Mucosa of stomach (tissue), 1 donor: ENCODE measurements around the gene BAIAP2L2.

Source experiments
- H3K27me3 ChIP-seq: one replicate; pipeline ENCODE4 v1.7.0; 2013; ENCODE audit warnings: mild to moderate bottlenecking, low read length; ENCODE audit not compliant: control insufficient read depth, insufficient read depth
- H3K36me3 ChIP-seq: one replicate; pipeline ENCODE4 v1.7.0; 2013; ENCODE audit warnings: low read length; ENCODE audit not compliant: control insufficient read depth, insufficient read depth
- H3K4me1 ChIP-seq: one replicate; pipeline ENCODE4 v1.7.0; 2013; ENCODE audit warnings: mild to moderate bottlenecking, low read length; ENCODE audit not compliant: control insufficient read depth, insufficient read depth
- H3K4me3 ChIP-seq: one replicate; pipeline ENCODE4 v1.7.0; 2013; ENCODE audit warnings: low read length
- H3K9ac ChIP-seq: one replicate; pipeline ENCODE4 v1.7.0; 2013; ENCODE audit warnings: mild to moderate bottlenecking, low read length, moderate library complexity
- H3K9me3 ChIP-seq: one replicate; pipeline ENCODE4 v1.7.0; 2013; ENCODE audit warnings: mild to moderate bottlenecking, low read length, moderate library complexity; ENCODE audit not compliant: control insufficient read depth
- donor health status: Pancreatic carcinoma.

BAIAP2L2 gene

GRCh38 chr22:38138961-38139360 lies 28.5 kb upstream of the BAIAP2L2 start:
- Histone ChIP-seq H3K4me1 (peaks cover 4% of the 10 kb centered on the region), H3K27me3 (no peaks in the 10 kb centered on the region), H3K36me3 (peaks cover 6% of the 10 kb centered on the region), H3K9ac (no peak overlapping the region), H3K9me3 (no peaks in the 10 kb centered on the region), H3K4me3 (no peak overlapping the region)

DNA sequence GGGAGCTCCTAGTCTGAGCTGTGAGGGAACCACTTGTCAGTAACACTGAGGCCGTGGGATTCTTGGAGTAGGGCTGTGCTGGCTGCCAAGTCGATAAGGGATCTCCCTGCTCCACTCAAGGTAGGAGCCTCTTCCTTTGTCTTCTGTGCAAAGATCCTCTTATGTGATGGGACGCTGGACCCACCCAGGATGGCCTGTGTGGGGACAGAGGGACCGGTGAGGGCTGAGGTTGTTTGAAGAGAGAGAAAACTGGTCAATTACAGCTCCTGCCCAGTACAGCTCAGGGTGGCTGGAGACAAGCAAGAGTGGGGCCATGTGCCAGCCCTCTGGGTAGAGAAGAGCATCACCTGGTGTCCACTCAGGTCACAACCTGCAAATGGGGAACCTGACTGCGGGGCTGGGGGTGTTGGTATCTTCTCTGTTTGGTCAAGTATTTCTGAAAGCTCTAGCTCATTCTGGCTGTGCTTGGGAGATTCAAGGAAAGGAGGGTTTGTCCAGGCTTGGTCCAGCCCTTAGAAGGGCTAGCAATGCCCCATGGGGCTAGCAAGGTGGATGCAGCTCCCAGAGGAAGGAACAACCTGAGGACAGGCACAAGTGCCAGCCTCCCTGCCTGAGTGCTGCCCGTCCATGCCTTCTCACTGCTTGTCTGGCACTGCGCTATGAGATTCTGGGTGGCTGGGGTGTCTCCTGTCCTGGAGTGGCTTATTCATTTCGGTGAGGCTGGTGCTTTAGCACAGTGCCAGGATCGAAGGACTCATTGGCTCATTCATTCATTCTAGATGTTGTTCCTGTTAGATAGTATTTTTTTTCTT lies 27.6 kb upstream of the BAIAP2L2 start:
- Histone ChIP-seq H3K27me3 (no peaks in the 10 kb centered on the region), H3K36me3 (peaks cover 5% of the 10 kb centered on the region), H3K9me3 (no peaks in the 10 kb centered on the region), H3K4me3 (no peak overlapping the region), H3K4me1 (peaks cover 4% of the 10 kb centered on the region), H3K9ac (no peak overlapping the region)

DNA sequence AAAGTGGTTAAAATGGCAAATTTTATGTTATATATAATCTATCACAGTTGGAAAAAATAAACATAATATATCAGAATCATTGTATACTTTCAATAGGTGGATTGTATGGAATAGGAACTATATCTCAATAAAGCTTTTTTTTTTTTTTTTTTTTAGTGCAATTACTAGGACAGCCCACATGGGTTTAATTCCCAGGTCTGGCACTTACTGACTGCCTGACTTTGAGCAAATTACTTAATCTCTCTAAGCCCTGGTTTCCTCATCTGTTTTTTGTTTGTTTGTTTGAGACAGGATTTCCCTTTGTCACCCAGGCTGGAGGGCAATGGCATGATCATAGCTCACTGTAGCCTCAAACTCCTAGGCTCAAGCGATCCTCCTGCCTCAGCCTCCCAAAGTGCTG lies 26.1 kb upstream of the BAIAP2L2 start:
- H3K9me3 ChIP-seq = no peaks in the 10 kb centered on the region
- no peaks in the 10 kb centered on the region for H3K27me3 ChIP-seq
- peaks cover 4% of the 10 kb centered on the region for H3K4me1 ChIP-seq
- H3K4me3 ChIP-seq = no peak overlapping the region
- H3K9ac ChIP-seq = no peak overlapping the region
- no peaks in the 10 kb centered on the region for H3K36me3 ChIP-seq

DNA sequence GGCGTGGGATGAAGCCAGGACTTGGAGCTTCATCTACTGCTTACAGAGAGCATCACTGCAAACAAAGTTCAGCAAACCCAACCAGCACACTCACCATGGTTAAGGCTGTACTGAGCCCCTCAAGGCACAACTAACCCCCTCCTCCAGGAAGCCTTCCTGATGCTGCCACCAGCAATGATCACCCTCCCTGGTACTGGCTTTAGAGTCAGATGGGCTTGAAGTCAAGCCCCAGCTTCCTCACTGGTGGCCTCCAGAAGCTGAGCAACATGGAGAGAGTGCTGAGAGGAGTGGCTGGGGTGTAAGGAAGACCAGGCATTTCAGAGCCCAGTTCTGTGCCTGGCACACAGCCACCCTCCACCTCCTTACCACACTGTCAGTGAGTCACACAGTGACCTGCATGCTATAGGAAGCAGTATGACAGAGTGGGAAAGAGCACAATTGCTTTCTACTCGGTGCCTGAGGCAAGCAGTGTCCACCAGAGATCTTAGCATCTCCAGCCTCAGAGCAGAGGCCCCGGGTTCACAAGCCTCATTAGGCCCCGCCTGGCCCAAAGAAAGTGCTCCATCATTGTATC lies 24.7 kb upstream of the BAIAP2L2 start:
- no peaks in the 10 kb centered on the region for H3K36me3 ChIP-seq
- no peak overlapping the region for H3K4me3 ChIP-seq
- peaks cover 4% of the 10 kb centered on the region for H3K4me1 ChIP-seq
- H3K27me3 ChIP-seq = no peaks in the 10 kb centered on the region
- no peaks in the 10 kb centered on the region for H3K9me3 ChIP-seq
- H3K9ac ChIP-seq = no peak overlapping the region

GRCh38 chr22:38133331-38133730 lies 22.8 kb upstream of the BAIAP2L2 start:
- H3K4me3 ChIP-seq = no peak overlapping the region
- H3K9ac ChIP-seq = no peak overlapping the region
- no peaks in the 10 kb centered on the region for H3K27me3 ChIP-seq
- H3K36me3 ChIP-seq = no peaks in the 10 kb centered on the region
- peaks cover 4% of the 10 kb centered on the region for H3K4me1 ChIP-seq
- H3K9me3 ChIP-seq = no peaks in the 10 kb centered on the region

DNA sequence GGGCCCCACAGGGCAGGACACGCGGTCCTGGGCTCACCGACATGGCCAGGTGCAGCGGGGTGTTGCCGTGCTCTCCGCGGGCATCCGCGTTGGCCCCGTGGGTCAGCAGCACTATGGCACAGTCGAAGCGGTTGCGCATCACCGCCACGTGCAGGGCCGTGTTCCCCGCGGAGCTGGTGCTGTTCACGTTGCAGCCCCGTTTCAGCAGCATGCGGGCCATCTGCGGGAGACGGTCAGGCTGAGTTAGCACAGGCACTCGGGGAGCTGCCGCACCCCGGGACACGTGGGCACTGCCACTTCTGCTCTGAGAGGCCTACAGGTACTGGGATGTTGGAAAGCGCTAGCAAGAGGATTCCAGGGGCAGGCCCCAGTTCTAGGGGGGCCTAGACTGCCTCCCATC lies 22.3 kb upstream of the BAIAP2L2 start:
- H3K4me1 ChIP-seq = peaks cover 4% of the 10 kb centered on the region
- H3K4me3 ChIP-seq = no peak overlapping the region
- H3K9me3 ChIP-seq = no peaks in the 10 kb centered on the region
- H3K9ac ChIP-seq = no peak overlapping the region
- no peaks in the 10 kb centered on the region for H3K36me3 ChIP-seq
- no peaks in the 10 kb centered on the region for H3K27me3 ChIP-seq

GRCh38 chr22:38132136-38132535 lies 21.7 kb upstream of the BAIAP2L2 start:
- Histone ChIP-seq H3K36me3 (no peaks in the 10 kb centered on the region), H3K4me3 (no peak overlapping the region), H3K27me3 (no peaks in the 10 kb centered on the region), H3K9ac (no peak overlapping the region), H3K4me1 (peaks cover 4% of the 10 kb centered on the region), H3K9me3 (no peaks in the 10 kb centered on the region)

GRCh38 chr22:38131399-38131798 lies 20.9 kb upstream of the BAIAP2L2 start:
- Histone ChIP-seq H3K9ac (no peak overlapping the region), H3K4me3 (no peak overlapping the region), H3K4me1 (peaks cover 4% of the 10 kb centered on the region), H3K9me3 (no peaks in the 10 kb centered on the region), H3K27me3 (no peaks in the 10 kb centered on the region), H3K36me3 (no peaks in the 10 kb centered on the region)

GRCh38 chr22:38129856-38130255 lies 19.4 kb upstream of the BAIAP2L2 start:
- Histone ChIP-seq H3K9me3 (no peaks in the 10 kb centered on the region), H3K36me3 (no peaks in the 10 kb centered on the region), H3K27me3 (no peaks in the 10 kb centered on the region), H3K4me1 (no peaks in the 10 kb centered on the region), H3K9ac (no peak overlapping the region), H3K4me3 (no peak overlapping the region)

DNA sequence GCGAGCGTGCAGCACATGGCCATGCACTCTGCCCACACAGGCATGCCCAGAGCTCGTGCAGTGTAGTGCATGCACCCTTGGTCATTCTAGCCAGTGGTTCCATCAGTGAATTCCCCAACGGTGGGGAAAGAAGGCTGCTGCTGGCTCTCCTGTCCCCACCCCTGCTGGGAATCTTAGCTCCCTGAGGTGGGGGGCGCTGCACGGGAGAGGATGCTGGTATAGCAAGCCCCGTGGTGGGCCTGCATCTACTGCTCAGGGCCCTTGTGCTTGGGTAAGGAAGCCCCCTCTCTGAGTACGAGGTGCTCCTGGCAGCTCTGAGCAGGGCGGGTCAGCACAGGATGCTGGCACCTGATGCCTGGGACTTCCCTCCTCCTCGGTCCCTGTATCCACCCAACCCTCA lies 18.5 kb upstream of the BAIAP2L2 start:
- H3K36me3 ChIP-seq = no peaks in the 10 kb centered on the region

DNA sequence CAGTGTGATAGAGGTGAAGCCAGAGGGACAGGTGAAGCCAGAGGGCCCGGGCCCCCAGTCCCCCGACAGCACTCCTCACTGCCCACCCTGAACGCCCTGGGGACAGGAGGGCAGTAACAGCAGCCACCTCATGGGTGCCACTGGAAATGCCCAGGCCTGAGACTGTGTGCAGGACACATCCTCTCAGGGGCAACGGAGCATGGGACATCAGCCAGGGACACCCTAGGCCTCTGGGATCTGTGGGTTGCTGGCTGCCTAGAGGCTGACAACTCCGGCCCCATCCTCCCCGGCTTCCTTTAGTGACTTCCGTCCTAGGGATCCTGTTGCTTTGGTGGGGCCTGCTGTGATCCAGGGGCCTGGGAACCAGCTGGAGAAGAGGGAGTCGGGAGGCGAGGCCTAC lies 17.4 kb upstream of the BAIAP2L2 start:
- Histone ChIP-seq H3K27me3 (no peaks in the 10 kb centered on the region), H3K4me3 (no peak overlapping the region), H3K36me3 (no peaks in the 10 kb centered on the region), H3K9me3 (no peaks in the 10 kb centered on the region), H3K4me1 (no peaks in the 10 kb centered on the region), H3K9ac (no peak overlapping the region)

More for the DNA sequence above, 18.5 kb upstream of the BAIAP2L2 start:
- Histone ChIP-seq H3K4me3 (no peak overlapping the region), H3K27me3 (no peaks in the 10 kb centered on the region), H3K4me1 (no peaks in the 10 kb centered on the region), H3K9me3 (no peaks in the 10 kb centered on the region), H3K9ac (no peak overlapping the region)

DNA sequence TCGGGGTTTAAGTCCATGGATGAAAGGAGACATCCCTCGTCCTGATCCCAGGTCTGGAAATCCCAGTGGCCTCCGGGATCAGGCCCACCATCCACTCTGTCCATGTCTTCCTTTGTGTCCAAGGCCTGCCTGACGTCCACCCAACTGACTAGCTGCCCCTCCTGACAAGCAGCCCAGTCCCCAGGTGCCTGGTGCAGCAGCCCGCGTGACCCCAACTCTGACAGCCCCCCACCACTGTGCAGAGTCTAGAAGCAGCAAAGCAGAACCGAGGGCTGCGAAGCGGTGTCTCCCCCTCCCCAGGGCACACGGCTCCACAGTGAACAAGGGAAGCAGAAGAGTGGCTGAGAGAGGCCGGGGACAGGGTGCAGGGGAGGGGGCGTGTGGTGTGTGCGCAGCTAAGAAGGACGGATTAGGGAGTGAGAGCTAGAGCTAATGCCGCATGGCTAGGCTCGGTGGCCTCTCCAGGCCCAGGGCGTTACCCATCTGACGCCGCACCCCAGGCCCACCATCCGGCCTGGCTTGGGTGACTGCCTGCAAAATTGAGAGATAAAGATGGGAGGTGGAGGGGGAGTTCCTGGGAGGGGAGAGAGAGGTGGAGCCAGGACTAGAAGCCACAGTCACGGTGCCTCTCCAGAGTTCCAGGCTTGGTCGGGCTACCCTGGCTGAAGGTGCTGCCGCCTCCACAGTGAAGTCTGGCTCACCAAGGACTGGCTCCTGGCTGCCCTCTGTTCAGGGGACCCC lies 16.6 kb upstream of the BAIAP2L2 start:
- Histone ChIP-seq H3K4me1 (no peaks in the 10 kb centered on the region), H3K9me3 (no peaks in the 10 kb centered on the region), H3K36me3 (no peaks in the 10 kb centered on the region)

More for the DNA sequence above, 16.6 kb upstream of the BAIAP2L2 start:
- no peaks in the 10 kb centered on the region for H3K27me3 ChIP-seq
- no peak overlapping the region for H3K9ac ChIP-seq
- H3K4me3 ChIP-seq = no peak overlapping the region
